Gastrocnemius medialis (tissue), 4 donors: ENCODE results near the gene LAMC3. TPM values are rescaled to one million over a fixed set of nuclear protein-coding genes. Genes with fewer than 3 reads are reported as not detected.

Source experiments
- ATAC-seq, 2 donors: fragments of 150-250 bp; one replicate each; pipeline ENCODE4 v1.9.1; 2016
- DNase-seq, 2 donors: peaks; one replicate each; pipeline ENCODE4 v3.0.0-alpha.2; 2019
- H3K27ac ChIP-seq, 4 donors: fragments of 200-600 bp; sonication (generic); 1 replicate in 1 of 4; 2 replicates in 3 of 4; pipeline ENCODE4 v1.5.1; 2016 to 2018; ENCODE audit warnings: mild to moderate bottlenecking in 2 of 4, moderate library complexity in 1 of 4
- H3K27me3 ChIP-seq, 3 donors: fragments of 200-600 bp; sonication (generic) in 2 of 3; 1 replicate in 1 of 3; 2 replicates in 2 of 3; pipeline versions ENCODE4 v1.5.1 to v1.6.0; 2016 to 2019; ENCODE audit warnings: mild to moderate bottlenecking in 1 of 3, moderate library complexity in 1 of 3
- H3K36me3 ChIP-seq, 2 donors: fragments of 200-600 bp; sonication (generic) in 1 of 2; one replicate each; pipeline ENCODE4 v1.5.1; 2017 to 2018
- H3K4me1 ChIP-seq, 2 donors: fragments of 200-600 bp; sonication (generic) in 1 of 2; one replicate each; pipeline ENCODE4 v1.5.1; 2016 to 2017; ENCODE audit warnings: mild to moderate bottlenecking in 2 of 2
- H3K4me3 ChIP-seq, 4 donors: fragments of 200-600 bp; sonication (generic) in 3 of 4; 1 replicate in 1 of 4; 2 replicates in 3 of 4; pipeline ENCODE4 v1.5.1; 2016 to 2019; ENCODE audit warnings: mild to moderate bottlenecking in 2 of 4
- H3K9me3 ChIP-seq, 3 donors: fragments of 200-600 bp; sonication (generic) in 2 of 3; 1 replicate in 1 of 3; 2 replicates in 2 of 3; pipeline ENCODE4 v1.5.1; 2016 to 2019
- CTCF ChIP-seq, 5 experiments: fragments of 450-650 bp in 3 of 5; fragments of 200-600 bp in 2 of 5; sonication (generic) in 2 of 5; IDR thresholded peaks in 4 of 5; conservative IDR thresholded peaks in 1 of 5; 1 replicate in 4 of 5; 2 replicates in 1 of 5; pipeline ENCODE4 v1.5.1; 2016 to 2019; ENCODE audit warnings: antibody characterized with exemption in 5 of 5, mild to moderate bottlenecking in 3 of 5, moderate library complexity in 3 of 5
- POLR2A ChIP-seq, 2 donors: fragments of 450-650 bp; IDR thresholded peaks; one replicate each; pipeline ENCODE4 v1.6.1; 2017; ENCODE audit warnings: antibody characterized with exemption in 2 of 2, mild to moderate bottlenecking in 2 of 2, moderate library complexity in 2 of 2
- in situ Hi-C, 4 donors: fragments of 200-750 bp; cut with MboI; loops; one replicate each; pipeline versions ENCODE4 v1.15.0 to v1.8.0; 2017; ENCODE audit warnings: low sequenced_read_pairs in 4 of 4
- intact Hi-C: fragments of 100-400 bp; cut with DNase I; formaldehyde crosslinking; loops from one replicate; pipeline ENCODE4 v1.15.1; 2023; ENCODE audit warnings: low total_unique reads
- total RNA-seq, 4 donors: library from RNA; depleted of rRNA; stranded (reverse); fragments of >200 nt; gene quantifications; one replicate each; pipeline versions ENCODE4 v1.1.0 to v1.2.3, GENCODE V29; 2016

Gene LAMC3
- total RNA-seq, 4 donors from 2014 or later, result 0.07 to 1.5 (median 0.72) TPM

- no peaks in the 10 kb centered on the region for H3K36me3 ChIP-seq
- TF ChIP-seq POLR2A (IDR thresholded peaks at IDR 0.05) (no peak), CTCF (IDR thresholded peaks at IDR 0.05 in 4 of 5, conservative IDR thresholded peaks at IDR 0.05 in 1 of 5) (no peak)
- in situ Hi-C loops (no loop called here), intact Hi-C loops (no loop called here)
- H3K4me3 ChIP-seq, result no peak overlapping the region
- H3K27me3 ChIP-seq, result peaks cover 18 to 31% (median 28%) of the 10 kb centered on the region in 3 donors
- no peaks in the 10 kb centered on the region for H3K9me3 ChIP-seq
- H3K4me1 ChIP-seq, result no peaks in the 10 kb centered on the region
- DNase-seq (no peak), ATAC-seq (no peak)
- H3K27ac ChIP-seq, result no peak overlapping the region
These were observed 22.5 kb upstream of the LAMC3 start for GRCh38 chr9:130986356-130986965.

GRCh38 chr9:130987054-130987453 lies 21.9 kb upstream of the LAMC3 start:
- Histone ChIP-seq H3K4me1 (no peaks in the 10 kb centered on the region), H3K27me3 (peaks cover 18 to 37% (median 28%) of the 10 kb centered on the region in 3 donors), H3K9me3 (no peaks in the 10 kb centered on the region), H3K4me3 (no peak overlapping the region), H3K36me3 (no peaks in the 10 kb centered on the region), H3K27ac (no peak overlapping the region)
- DNase-seq (no peak), ATAC-seq (no peak)
- intact Hi-C loops (no loop called here), in situ Hi-C loops (no loop called here)
- TF ChIP-seq CTCF (IDR thresholded peaks at IDR 0.05 in 4 of 5, conservative IDR thresholded peaks at IDR 0.05 in 1 of 5) (no peak), POLR2A (IDR thresholded peaks at IDR 0.05) (no peak)

GRCh38 chr9:130987738-130988399 lies 21.1 kb upstream of the LAMC3 start:
- TF ChIP-seq CTCF (IDR thresholded peaks at IDR 0.05 in 4 of 5, conservative IDR thresholded peaks at IDR 0.05 in 1 of 5) (no peak), POLR2A (IDR thresholded peaks at IDR 0.05) (no peak)
- in situ Hi-C loops (no loop called here), intact Hi-C loops (no loop called here)

GRCh38 chr9:130988400-130988747 lies 20.6 kb upstream of the LAMC3 start:
- no peak overlapping the region for H3K4me3 ChIP-seq
- intact Hi-C loops, result no loop called here
- in situ Hi-C loops, result no loop called here

More at GRCh38 chr9:130987738-130988399, 21.1 kb upstream of the LAMC3 start:
- H3K27ac ChIP-seq, result no peak overlapping the region
- no peaks in the 10 kb centered on the region for H3K4me1 ChIP-seq
- H3K36me3 ChIP-seq, result no peaks in the 10 kb centered on the region
- DNase-seq, result no peak
- H3K9me3 ChIP-seq, result no peaks in the 10 kb centered on the region
- H3K4me3 ChIP-seq, result no peak overlapping the region
- peaks cover 18 to 41% (median 28%) of the 10 kb centered on the region in 3 donors for H3K27me3 ChIP-seq
- ATAC-seq, result no peak

More at GRCh38 chr9:130988400-130988747, 20.6 kb upstream of the LAMC3 start:
- H3K9me3 ChIP-seq, result no peaks in the 10 kb centered on the region
- DNase-seq (no peak), ATAC-seq (no peak)
- no peak for TF ChIP-seq POLR2A (IDR thresholded peaks at IDR 0.05)
- TF ChIP-seq CTCF (IDR thresholded peaks at IDR 0.05 in 4 of 5, conservative IDR thresholded peaks at IDR 0.05 in 1 of 5), result no peak
- no peaks in the 10 kb centered on the region for H3K4me1 ChIP-seq
- no peaks in the 10 kb centered on the region for H3K36me3 ChIP-seq
- H3K27ac ChIP-seq, result no peak overlapping the region
- peaks cover 18 to 41% (median 28%) of the 10 kb centered on the region in 3 donors for H3K27me3 ChIP-seq
